Cardiac muscle cell (in vitro differentiated cells and primary cell): ENCODE data around the gene CLDN9. TPM values are rescaled to one million over a fixed set of nuclear protein-coding genes. Genes with fewer than 3 reads are reported as not detected.

Source experiments
- DNase-seq, 2 donors: peaks; one replicate each; pipeline versions ENCODE4 v3.0.0 to v3.0.0-alpha.2; 2010 to 2017; ENCODE audit warnings: low read depth in 1 of 2, low spot score in 1 of 2
- H3K27ac ChIP-seq: fragments of 200-600 bp; sonication (generic); 2 replicates; pipeline ENCODE4 v1.5.1; 2016
- H3K27me3 ChIP-seq: fragments of 200-600 bp; sonication (generic); 2 replicates; pipeline ENCODE4 v1.6.0; 2016; ENCODE audit warnings: control low read depth
- H3K36me3 ChIP-seq: fragments of 200-600 bp; sonication (generic); 2 replicates; pipeline ENCODE4 v1.5.1; 2016; ENCODE audit warnings: control low read depth
- H3K4me1 ChIP-seq: fragments of 200-600 bp; sonication (generic); 2 replicates; pipeline ENCODE4 v1.8.1; 2017; ENCODE audit warnings: low read depth, mild to moderate bottlenecking, mixed run types
- H3K4me3 ChIP-seq: fragments of 200-600 bp; sonication (generic); 2 replicates; pipeline ENCODE4 v1.5.1; 2016; ENCODE audit warnings: mild to moderate bottlenecking
- H3K9me3 ChIP-seq: fragments of 200-600 bp; sonication (generic); 2 replicates; pipeline ENCODE4 v1.5.1; 2017; ENCODE audit warnings: low read depth, mild to moderate bottlenecking, control low read depth
- CTCF ChIP-seq: IDR thresholded peaks from 2 replicates; pipeline ENCODE4 v1.5.1; 2012; ENCODE audit warnings: low read depth, mild to moderate bottlenecking, low read length
- polyA plus RNA-seq: library from polyadenylated mRNA; unstranded; fragments of >200 nt; fragmentation: Nextera tagmentation; extraction: Ambion mirVana; gene quantifications from 2 replicates; pipeline ENCODE4 v1.2.1, GENCODE V29; 2016
- total RNA-seq: library from RNA; depleted of rRNA; stranded (reverse); fragments of >200 nt; gene quantifications from 2 replicates; pipeline ENCODE4 v1.2.3, GENCODE V29; 2016

The CLDN9 gene
- total and polyA plus RNA-seq, 2 experiments from 2014 or later: 6.3 to 8.5 TPM

GRCh38 chr16:2968738-2969544 lies 43.8 kb upstream of the CLDN9 start, which contains the start of gene PAQR4:
Gene PAQR4, plus strand, starts transcription at chr16:2969348. Its CDS starts 327 bp downstream, at chr16:2969675.
- no peaks in the 10 kb centered on the region for H3K9me3 ChIP-seq
- peak within 1 kb of the TSS; percentile 49 for H3K4me3 ChIP-seq
- peaks cover under 1% of the 10 kb centered on the region for H3K4me1 ChIP-seq
- peak; percentile 91 to 93 for DNase-seq
- peaks cover 28% of the 10 kb centered on the region for H3K27me3 ChIP-seq
- H3K27ac ChIP-seq: no peak within 1 kb of the TSS
- H3K36me3 ChIP-seq: no peaks in the 10 kb centered on the region
- no peak for TF ChIP-seq CTCF

GRCh38 chr16:2969545-2970521 lies 42.9 kb upstream of the CLDN9 start:
- Histone ChIP-seq H3K27ac (no peak overlapping the region), H3K4me1 (no peaks in the 10 kb centered on the region), H3K4me3 (peak overlapping the region; percentile 49), H3K36me3 (no peaks in the 10 kb centered on the region), H3K9me3 (no peaks in the 10 kb centered on the region), H3K27me3 (peaks cover 20% of the 10 kb centered on the region)
- peak; percentile 32 to 65 for DNase-seq
- TF ChIP-seq CTCF: peak; percentile 40

GRCh38 chr16:2970563-2970962 lies 42.2 kb upstream of the CLDN9 start:
- H3K4me1 ChIP-seq: no peaks in the 10 kb centered on the region
- no peak for DNase-seq
- no peak overlapping the region for H3K4me3 ChIP-seq
- no peaks in the 10 kb centered on the region for H3K9me3 ChIP-seq
- TF ChIP-seq CTCF: no peak
- no peak overlapping the region for H3K27ac ChIP-seq
- H3K36me3 ChIP-seq: no peaks in the 10 kb centered on the region
- peaks cover 20% of the 10 kb centered on the region for H3K27me3 ChIP-seq

GRCh38 chr16:2971134-2971984 lies 41.4 kb upstream of the CLDN9 start:
- no peak for TF ChIP-seq CTCF
- H3K4me3 ChIP-seq: no peak overlapping the region
- peaks cover 14% of the 10 kb centered on the region for H3K27me3 ChIP-seq
- H3K9me3 ChIP-seq: no peaks in the 10 kb centered on the region
- DNase-seq: no peak
- no peak overlapping the region for H3K27ac ChIP-seq
- H3K4me1 ChIP-seq: no peaks in the 10 kb centered on the region
- H3K36me3 ChIP-seq: no peaks in the 10 kb centered on the region
